Measurements from ENCODE around the gene CCDC33. TPM values are rescaled to one million over a fixed set of nuclear protein-coding genes. Genes with fewer than 3 reads are reported as not detected.

Gene CCDC33
- total RNA-seq, 1 experiment from 2014 or later, result not detected

DNA sequence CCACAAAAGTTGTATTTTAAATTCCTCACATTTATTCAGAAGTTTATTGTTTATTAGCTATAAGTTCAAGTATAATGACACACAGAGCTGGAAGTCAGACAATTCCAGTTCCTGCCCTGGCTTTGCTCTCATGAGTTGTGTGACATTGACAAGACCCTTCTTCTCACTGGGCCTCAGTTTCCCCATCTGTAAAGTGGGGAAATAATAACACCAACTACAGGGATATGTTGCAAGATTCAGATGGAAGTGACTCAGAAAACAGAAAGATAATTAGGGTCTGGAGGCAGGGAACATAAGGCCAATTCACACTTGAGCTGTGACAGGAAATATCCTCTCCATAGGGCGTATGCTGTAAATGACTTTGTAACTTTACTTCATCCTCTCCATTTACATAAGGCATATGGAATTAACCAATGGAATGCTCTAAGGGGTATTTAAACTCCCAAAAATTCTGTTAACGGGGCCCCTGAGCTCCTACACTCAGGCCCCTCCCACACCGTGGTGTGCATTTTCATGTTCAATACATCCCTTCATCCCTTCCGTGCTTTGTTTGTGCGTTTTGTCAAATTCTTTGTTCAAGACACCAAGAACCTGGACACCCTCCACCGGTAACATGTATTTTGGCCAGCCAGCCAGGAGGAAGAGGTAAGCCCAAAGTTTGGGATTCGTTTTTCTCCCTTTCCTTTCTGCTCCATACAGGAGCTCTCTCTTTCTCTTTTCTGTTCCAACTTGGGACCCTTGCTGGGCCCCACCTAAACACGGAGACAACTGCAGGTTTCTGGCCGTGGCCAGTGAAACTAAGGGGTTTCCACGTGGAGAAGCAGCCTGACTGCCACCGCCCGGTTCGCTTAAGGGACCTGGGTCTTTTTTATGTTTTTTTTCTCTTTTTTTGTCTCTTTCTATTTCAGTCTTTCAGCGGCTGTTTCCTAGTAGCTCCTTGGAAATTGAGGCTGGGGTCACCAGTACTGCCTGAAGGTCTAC, 114.5 kb downstream of the CCDC33 start:
- CTCF ChIA-PET, result interaction anchor here (0.5 kb wide), 1 partner anchor 39 kb away, joined by 3 read pairs; no protein-coding TSS in a partner anchor

DNA sequence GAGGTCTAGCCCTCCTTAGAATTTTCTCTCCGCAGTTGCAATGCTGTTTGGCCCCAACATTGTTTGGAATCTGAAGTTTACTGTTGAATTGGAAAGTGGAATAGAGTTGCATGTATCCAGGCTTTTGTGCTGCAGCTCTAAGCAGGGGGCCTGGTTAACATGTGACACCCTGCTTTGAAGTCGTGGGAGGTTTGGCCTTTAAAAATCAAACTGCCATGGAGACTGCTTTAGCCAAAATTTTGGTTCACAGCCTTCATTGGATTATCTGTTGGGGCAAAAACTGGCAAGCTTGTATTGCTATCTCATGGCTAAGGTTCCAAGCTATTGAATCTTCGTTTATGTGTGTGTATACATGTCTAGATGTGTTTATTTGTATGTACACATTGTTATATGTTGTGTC, 115.5 kb downstream of the CCDC33 start:
- in situ Hi-C loops (cut with HindIII; ENCODE audit: low pct_unique_long_range_greater_than_20kb, low sequenced_read_pairs) (no loop called here), intact Hi-C loops (cut with micrococcal nuclease; ENCODE audit: unreplicated experiment) (no loop called here)
- Histone ChIP-seq H3K4me1 (ENCODE audit: control insufficient read depth, insufficient read depth, low read length) (no peaks in the 10 kb centered on the region), H3K27me3 (ENCODE audit: control insufficient read depth, insufficient read depth, low read length) (no peaks in the 10 kb centered on the region), H3K9me3 (ENCODE audit: control insufficient read depth, insufficient read depth, low read depth, low read length) (no peaks in the 10 kb centered on the region), H3K4me3 (ENCODE audit: low read depth in 2 of 2, low read length in 2 of 2) (no peak overlapping the region), H3K27ac (ENCODE audit: low read length) (no peak overlapping the region), H3K36me3 (ENCODE audit: control insufficient read depth, insufficient read depth, low read length) (no peaks in the 10 kb centered on the region)
- DNase-seq (ENCODE audit: low read depth, low spot score) (no peak), ATAC-seq (no peak)
- no TSS peak for BruUV-seq (replicated peaks)
- ChIA-PET POLR2A (no interaction called here), CTCF (interaction anchor here (0.7 kb wide), 1 partner anchor 586 kb away, joined by 9 read pairs; the partner anchor contains the start of gene COX5A)
- TF ChIP-seq, protein P1, sequence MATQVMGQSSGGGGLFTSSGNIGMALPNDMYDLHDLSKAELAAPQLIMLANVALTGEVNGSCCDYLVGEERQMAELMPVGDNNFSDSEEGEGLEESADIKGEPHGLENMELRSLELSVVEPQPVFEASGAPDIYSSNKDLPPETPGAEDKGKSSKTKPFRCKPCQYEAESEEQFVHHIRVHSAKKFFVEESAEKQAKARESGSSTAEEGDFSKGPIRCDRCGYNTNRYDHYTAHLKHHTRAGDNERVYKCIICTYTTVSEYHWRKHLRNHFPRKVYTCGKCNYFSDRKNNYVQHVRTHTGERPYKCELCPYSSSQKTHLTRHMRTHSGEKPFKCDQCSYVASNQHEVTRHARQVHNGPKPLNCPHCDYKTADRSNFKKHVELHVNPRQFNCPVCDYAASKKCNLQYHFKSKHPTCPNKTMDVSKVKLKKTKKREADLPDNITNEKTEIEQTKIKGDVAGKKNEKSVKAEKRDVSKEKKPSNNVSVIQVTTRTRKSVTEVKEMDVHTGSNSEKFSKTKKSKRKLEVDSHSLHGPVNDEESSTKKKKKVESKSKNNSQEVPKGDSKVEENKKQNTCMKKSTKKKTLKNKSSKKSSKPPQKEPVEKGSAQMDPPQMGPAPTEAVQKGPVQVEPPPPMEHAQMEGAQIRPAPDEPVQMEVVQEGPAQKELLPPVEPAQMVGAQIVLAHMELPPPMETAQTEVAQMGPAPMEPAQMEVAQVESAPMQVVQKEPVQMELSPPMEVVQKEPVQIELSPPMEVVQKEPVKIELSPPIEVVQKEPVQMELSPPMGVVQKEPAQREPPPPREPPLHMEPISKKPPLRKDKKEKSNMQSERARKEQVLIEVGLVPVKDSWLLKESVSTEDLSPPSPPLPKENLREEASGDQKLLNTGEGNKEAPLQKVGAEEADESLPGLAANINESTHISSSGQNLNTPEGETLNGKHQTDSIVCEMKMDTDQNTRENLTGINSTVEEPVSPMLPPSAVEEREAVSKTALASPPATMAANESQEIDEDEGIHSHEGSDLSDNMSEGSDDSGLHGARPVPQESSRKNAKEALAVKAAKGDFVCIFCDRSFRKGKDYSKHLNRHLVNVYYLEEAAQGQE (IDR thresholded peaks at IDR 0.05; ENCODE audit: insufficient read depth in 1 of 2, low read depth in 2 of 2, low read length in 1 of 2), result no peak
- no peak for TF ChIP-seq TCF7L2 (IDR thresholded peaks at IDR 0.05; ENCODE audit: low read depth, low read length)
- TF ChIP-seq, protein P2, sequence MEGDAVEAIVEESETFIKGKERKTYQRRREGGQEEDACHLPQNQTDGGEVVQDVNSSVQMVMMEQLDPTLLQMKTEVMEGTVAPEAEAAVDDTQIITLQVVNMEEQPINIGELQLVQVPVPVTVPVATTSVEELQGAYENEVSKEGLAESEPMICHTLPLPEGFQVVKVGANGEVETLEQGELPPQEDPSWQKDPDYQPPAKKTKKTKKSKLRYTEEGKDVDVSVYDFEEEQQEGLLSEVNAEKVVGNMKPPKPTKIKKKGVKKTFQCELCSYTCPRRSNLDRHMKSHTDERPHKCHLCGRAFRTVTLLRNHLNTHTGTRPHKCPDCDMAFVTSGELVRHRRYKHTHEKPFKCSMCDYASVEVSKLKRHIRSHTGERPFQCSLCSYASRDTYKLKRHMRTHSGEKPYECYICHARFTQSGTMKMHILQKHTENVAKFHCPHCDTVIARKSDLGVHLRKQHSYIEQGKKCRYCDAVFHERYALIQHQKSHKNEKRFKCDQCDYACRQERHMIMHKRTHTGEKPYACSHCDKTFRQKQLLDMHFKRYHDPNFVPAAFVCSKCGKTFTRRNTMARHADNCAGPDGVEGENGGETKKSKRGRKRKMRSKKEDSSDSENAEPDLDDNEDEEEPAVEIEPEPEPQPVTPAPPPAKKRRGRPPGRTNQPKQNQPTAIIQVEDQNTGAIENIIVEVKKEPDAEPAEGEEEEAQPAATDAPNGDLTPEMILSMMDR (IDR thresholded peaks at IDR 0.05), result no peak
- no peak for TF ChIP-seq SIN3A (IDR thresholded peaks at IDR 0.05; ENCODE audit: borderline replicate concordance, insufficient read depth, low read depth, low read length)
- no peak for TF ChIP-seq POLR2AphosphoS5 (IDR thresholded peaks at IDR 0.05; ENCODE audit: low read depth, low read length)

More for the DNA sequence above, 114.5 kb downstream of the CCDC33 start:
- in situ Hi-C loops (cut with HindIII; ENCODE audit: low pct_unique_long_range_greater_than_20kb, low sequenced_read_pairs), result no loop called here
- POLR2A ChIA-PET, result no interaction called here
- Histone ChIP-seq H3K36me3 (ENCODE audit: control insufficient read depth, insufficient read depth, low read length) (no peaks in the 10 kb centered on the region), H3K4me1 (ENCODE audit: control insufficient read depth, insufficient read depth, low read length) (no peaks in the 10 kb centered on the region), H3K4me3 (ENCODE audit: low read depth in 2 of 2, low read length in 2 of 2) (no peak overlapping the region), H3K27me3 (ENCODE audit: control insufficient read depth, insufficient read depth, low read length) (no peaks in the 10 kb centered on the region), H3K27ac (ENCODE audit: low read length) (no peak overlapping the region), H3K9me3 (ENCODE audit: control insufficient read depth, insufficient read depth, low read depth, low read length) (no peaks in the 10 kb centered on the region)
- ATAC-seq (no peak), DNase-seq (ENCODE audit: low read depth, low spot score) (no peak)
- BruUV-seq (replicated peaks), result no TSS peak
- TF ChIP-seq TCF7L2 (IDR thresholded peaks at IDR 0.05; ENCODE audit: low read depth, low read length) (no peak), POLR2AphosphoS5 (IDR thresholded peaks at IDR 0.05; ENCODE audit: low read depth, low read length) (no peak)
- intact Hi-C loops (cut with micrococcal nuclease; ENCODE audit: unreplicated experiment), result no loop called here

Data from Panc1 (cell line).